ENCODE results near the gene PROM2. TPM values are rescaled to one million over a fixed set of nuclear protein-coding genes. Genes with fewer than 3 reads are reported as not detected.

PROM2 gene
- total RNA-seq, 1 donor from 2014 or later, result 6.0 TPM

- Histone ChIP-seq H3K36me3 (no peaks in the 10 kb centered on the region), H3K9me3 (no peaks in the 10 kb centered on the region), H3K4me3 (no peak overlapping the region), H3K27ac (no peak overlapping the region), H3K4me1 (no peaks in the 10 kb centered on the region), H3K27me3 (ENCODE audit: low read depth) (no peaks in the 10 kb centered on the region)
- TF ChIP-seq CTCF (IDR thresholded peaks at IDR 0.05), result no peak
- no peak for ATAC-seq
- no peak for DNase-seq
- intact Hi-C loops (cut with DNase I), result no loop called here
These were observed 8.2 kb downstream of the PROM2 start for GRCh38 chr2:95282458-95282857.

GRCh38 chr2:95283562-95283961 is 9.3 kb downstream of the PROM2 start:
- intact Hi-C loops (cut with DNase I), result no loop called here
- Histone ChIP-seq H3K4me3 (no peak overlapping the region), H3K27ac (no peak overlapping the region), H3K27me3 (ENCODE audit: low read depth) (no peaks in the 10 kb centered on the region), H3K36me3 (no peaks in the 10 kb centered on the region), H3K9me3 (no peaks in the 10 kb centered on the region), H3K4me1 (no peaks in the 10 kb centered on the region)
- ATAC-seq, result no peak
- no peak for TF ChIP-seq CTCF (IDR thresholded peaks at IDR 0.05)
- no peak for DNase-seq

DNA sequence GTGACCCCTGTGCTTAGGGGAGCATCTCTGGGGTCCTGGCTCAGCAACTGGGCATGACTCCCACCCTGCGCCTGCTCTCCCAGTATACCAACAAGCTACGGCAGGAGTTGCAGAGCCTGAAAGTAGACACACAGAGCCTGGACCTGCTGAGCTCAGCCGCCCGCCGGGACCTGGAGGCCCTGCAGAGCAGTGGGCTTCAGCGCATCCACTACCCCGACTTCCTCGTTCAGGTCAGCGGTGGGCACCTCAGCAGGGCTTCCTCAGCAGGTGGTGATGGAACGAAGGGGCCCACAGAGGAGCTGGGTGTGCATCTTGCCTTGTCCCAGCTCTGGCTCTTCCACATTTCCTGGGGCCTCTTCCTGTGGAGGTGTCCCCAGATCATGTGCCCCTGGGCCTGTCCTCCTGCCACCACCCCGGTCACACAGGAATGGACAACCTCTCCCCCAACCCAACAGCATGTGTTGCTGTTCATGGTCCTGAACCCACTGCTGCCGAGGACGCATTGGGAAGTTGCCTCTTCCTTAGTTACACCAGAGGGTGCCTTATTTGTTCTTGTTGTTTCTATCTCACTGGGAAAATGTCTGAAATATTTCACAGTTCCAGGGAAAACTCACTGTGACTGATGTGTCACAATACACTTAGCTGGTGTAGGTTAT is 10.8 kb downstream of the PROM2 start:
- intact Hi-C loops (cut with DNase I), result no loop called here
- no peak for TF ChIP-seq CTCF (IDR thresholded peaks at IDR 0.05)
- no peaks in the 10 kb centered on the region for H3K4me1 ChIP-seq
- H3K27ac ChIP-seq, result no peak overlapping the region
- no peak for ATAC-seq
- H3K9me3 ChIP-seq, result no peaks in the 10 kb centered on the region
- H3K36me3 ChIP-seq, result no peaks in the 10 kb centered on the region
- H3K4me3 ChIP-seq, result no peak overlapping the region
- no peak for DNase-seq
- no peaks in the 10 kb centered on the region for H3K27me3 ChIP-seq (ENCODE audit: low read depth)

DNA sequence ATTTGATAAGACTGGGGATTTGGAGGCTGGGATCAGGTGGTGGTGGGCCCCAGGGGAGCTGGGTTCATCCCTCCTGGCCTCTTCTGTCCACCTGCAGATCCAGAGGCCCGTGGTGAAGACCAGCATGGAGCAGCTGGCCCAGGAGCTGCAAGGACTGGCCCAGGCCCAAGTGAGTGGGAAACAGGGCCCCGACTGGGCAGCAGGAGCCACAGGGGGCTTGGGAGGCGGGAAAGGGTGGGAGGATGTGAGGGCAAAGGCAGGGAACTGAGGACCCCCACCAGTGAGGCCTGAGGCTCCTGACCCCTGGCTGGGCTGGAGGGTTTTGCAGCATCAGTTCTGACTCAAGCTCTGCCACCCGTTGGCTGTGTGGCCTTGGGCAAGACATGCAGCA is 11.3 kb downstream of the PROM2 start:
- Histone ChIP-seq H3K4me1 (no peaks in the 10 kb centered on the region), H3K9me3 (peaks cover 4% of the 10 kb centered on the region), H3K36me3 (no peaks in the 10 kb centered on the region), H3K27me3 (ENCODE audit: low read depth) (no peaks in the 10 kb centered on the region), H3K27ac (no peak overlapping the region), H3K4me3 (no peak overlapping the region)
- no peak for ATAC-seq
- no peak for DNase-seq
- intact Hi-C loops (cut with DNase I), result no loop called here
- TF ChIP-seq CTCF (IDR thresholded peaks at IDR 0.05), result no peak

GRCh38 chr2:95287336-95287735 is 13.1 kb downstream of the PROM2 start:
- no peak overlapping the region for H3K27ac ChIP-seq
- no peak for TF ChIP-seq CTCF (IDR thresholded peaks at IDR 0.05)
- peaks cover 13% of the 10 kb centered on the region for H3K9me3 ChIP-seq
- no peaks in the 10 kb centered on the region for H3K27me3 ChIP-seq (ENCODE audit: low read depth)
- no peak for DNase-seq
- H3K36me3 ChIP-seq, result no peaks in the 10 kb centered on the region
- ATAC-seq, result no peak
- no peak overlapping the region for H3K4me3 ChIP-seq
- intact Hi-C loops (cut with DNase I), result no loop called here
- H3K4me1 ChIP-seq, result no peaks in the 10 kb centered on the region
